ENCODE measurements around the gene SYDE1.

The SYDE1 gene

DNA sequence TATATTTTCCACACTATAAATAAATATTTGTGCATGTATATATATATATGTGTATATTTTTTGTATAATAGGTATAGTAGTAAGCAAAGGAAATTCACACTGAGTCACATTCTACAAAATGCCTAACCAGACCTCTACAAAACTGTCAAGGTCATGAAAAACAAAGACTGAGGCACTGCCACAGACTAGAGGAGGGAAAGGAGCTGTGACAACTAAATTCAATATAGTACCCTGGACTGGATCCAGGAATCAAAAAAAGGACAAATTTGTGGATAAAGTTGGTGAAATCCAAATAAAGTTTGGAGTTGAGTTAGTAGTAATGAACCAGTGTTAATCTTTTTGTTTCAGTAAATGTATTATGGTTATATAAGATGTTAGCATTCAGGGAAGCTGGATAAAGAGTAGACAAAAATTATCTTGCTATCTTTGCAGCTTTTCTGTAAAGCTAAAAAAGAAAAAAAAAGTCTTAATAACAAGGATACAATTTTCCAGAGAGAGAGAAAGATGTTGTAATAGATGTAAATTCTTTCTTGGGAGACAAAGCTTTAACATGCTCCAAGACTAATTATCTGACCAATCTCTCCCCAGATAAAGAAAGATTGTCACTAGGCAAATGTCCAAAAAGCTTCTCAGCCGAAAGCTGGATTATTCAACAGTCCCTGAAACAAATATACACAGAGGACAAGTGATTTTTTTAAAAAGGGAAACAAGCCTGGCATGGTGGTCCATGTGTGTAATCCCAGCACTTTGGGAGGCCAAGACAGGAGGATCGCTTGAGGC, 19.1 kb downstream of the SYDE1 start:
- Mint-ChIP-seq H3K4me1 (peaks cover 18% of the 10 kb centered on the region), H3K9me3 (no peaks in the 10 kb centered on the region), H3K27ac (peak overlapping the region; percentile 89 to 97 (median 94)), H3K4me3 (peak overlapping the region in 1 of 3 experiments; percentile 44), H3K36me3 (ENCODE audit: low read depth) (peaks cover 11% of the 10 kb centered on the region), H3K27me3 (ENCODE audit: low read depth) (no peaks in the 10 kb centered on the region)
- TF ChIP-seq, protein P1, sequence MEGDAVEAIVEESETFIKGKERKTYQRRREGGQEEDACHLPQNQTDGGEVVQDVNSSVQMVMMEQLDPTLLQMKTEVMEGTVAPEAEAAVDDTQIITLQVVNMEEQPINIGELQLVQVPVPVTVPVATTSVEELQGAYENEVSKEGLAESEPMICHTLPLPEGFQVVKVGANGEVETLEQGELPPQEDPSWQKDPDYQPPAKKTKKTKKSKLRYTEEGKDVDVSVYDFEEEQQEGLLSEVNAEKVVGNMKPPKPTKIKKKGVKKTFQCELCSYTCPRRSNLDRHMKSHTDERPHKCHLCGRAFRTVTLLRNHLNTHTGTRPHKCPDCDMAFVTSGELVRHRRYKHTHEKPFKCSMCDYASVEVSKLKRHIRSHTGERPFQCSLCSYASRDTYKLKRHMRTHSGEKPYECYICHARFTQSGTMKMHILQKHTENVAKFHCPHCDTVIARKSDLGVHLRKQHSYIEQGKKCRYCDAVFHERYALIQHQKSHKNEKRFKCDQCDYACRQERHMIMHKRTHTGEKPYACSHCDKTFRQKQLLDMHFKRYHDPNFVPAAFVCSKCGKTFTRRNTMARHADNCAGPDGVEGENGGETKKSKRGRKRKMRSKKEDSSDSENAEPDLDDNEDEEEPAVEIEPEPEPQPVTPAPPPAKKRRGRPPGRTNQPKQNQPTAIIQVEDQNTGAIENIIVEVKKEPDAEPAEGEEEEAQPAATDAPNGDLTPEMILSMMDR (IDR thresholded peaks at IDR 0.05; ENCODE audit: unreplicated experiment in 3 of 3): no peak

DNA sequence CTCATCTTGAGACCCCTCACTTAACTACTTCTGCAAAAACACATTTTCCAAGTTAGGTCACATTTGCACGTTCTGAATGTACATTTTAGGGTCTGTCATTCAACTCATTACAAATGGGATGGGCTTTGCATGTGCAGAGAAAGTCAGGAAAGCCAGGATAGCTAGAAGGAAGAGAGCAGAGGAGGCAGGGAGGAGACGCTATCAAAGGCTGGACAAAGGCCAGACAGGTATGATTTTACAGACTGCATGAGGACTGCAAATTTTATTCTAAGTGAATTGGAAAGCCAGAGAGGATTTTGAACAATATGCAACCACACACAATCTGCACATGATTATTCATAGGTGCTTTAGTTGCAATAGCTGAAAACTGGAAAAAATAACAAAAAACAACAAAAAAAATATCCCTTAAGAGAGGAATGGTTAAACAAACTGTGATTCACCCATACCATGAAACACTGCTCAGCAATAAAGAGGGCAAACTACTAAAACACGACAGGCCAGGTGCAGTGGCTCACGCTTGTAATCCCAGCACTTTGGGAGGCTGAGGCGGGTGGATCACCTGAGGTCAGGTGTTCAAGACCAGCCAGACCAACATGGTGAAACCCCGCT, 21.1 kb downstream of the SYDE1 start:
- peaks cover 18% of the 10 kb centered on the region for H3K4me1 Mint-ChIP-seq
- H3K27me3 Mint-ChIP-seq (ENCODE audit: low read depth): no peaks in the 10 kb centered on the region
- no peak overlapping the region for H3K4me3 Mint-ChIP-seq
- peak overlapping the region in 1 of 3 experiments; percentile 14 for H3K27ac Mint-ChIP-seq
- TF ChIP-seq, protein P1 (IDR thresholded peaks at IDR 0.05; ENCODE audit: unreplicated experiment in 3 of 3): no peak
- peaks cover under 1% of the 10 kb centered on the region for H3K36me3 Mint-ChIP-seq (ENCODE audit: low read depth)
- no peaks in the 10 kb centered on the region for H3K9me3 Mint-ChIP-seq

DNA sequence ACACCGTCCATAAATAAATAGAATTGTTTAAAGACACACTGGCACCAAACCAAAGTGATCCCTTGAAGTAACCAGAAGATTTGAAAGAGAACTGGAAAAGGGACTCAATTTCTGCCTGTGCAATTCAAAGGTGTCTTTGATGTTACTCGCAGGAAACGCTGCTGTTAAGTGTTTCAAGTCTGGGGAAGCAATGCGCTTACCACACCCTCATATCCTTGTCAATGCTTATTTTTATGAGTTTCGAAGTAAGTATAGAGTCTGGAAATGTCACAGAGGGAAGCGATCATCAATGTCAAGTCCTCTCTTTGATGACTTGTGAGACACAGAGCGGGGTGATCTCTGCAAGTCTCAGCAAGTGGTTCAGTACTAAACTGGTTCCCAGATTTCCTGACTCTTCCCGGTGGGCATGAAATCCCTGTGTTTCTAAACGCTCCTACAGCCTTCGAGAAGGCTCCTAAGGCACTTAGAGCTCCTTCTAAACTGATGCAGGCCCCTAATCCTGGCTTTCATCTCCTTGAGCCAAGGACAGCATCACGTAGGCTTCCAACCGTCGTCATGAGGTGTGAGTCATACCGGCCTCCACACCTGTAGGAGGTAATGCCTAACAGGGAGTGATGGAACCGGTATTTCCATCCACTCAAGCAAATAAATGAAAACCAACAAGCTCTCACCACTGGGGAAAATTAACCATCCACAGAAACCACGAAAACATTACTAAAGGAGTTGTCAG, 22.8 kb downstream of the SYDE1 start:
- Mint-ChIP-seq H3K9me3 (no peaks in the 10 kb centered on the region), H3K4me1 (peaks cover 9% of the 10 kb centered on the region), H3K4me3 (no peak overlapping the region), H3K27ac (peak overlapping the region in 1 of 3 experiments; percentile 32), H3K27me3 (ENCODE audit: low read depth) (peaks cover 4% of the 10 kb centered on the region), H3K36me3 (ENCODE audit: low read depth) (no peaks in the 10 kb centered on the region)
- TF ChIP-seq, protein P1 (IDR thresholded peaks at IDR 0.05; ENCODE audit: unreplicated experiment in 3 of 3): no peak

DNA sequence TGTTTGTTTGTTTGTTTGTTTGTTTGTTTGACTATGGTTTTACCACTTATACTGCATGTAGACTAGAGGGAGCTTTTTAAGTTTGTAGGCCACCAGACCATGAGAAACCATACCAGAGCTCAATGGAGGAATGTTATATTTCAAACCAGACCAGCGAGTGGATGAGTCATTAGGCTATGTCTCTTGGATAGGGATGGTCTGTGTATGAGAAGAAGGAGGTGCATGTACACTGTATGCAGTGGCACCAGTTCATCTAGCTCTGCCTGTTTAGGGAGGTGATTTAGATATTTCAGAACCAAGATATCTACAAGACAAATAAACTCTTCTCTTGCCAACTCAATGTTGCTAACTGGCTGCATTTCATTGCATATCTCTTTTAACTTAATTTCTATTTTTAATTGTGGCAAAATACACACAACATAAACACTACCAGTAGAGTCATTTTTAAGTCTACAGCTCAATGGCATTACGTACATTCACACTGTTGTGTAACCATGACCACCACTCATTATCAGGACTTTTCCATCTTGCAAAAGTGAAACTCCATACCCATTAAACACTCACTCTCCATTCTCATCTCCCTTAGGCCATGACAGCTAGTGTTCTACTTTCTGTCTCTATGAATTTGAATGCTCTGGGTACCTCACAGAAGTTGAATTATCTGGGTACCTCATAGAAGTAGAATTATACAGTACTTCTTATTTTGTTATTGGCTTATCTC, 29.2 kb downstream of the SYDE1 start:
- H3K27ac Mint-ChIP-seq: no peak overlapping the region
- no peak overlapping the region for H3K4me3 Mint-ChIP-seq
- H3K9me3 Mint-ChIP-seq: peaks cover 20% of the 10 kb centered on the region
- H3K36me3 Mint-ChIP-seq (ENCODE audit: low read depth): no peaks in the 10 kb centered on the region
- H3K4me1 Mint-ChIP-seq: no peaks in the 10 kb centered on the region
- peaks cover 7% of the 10 kb centered on the region for H3K27me3 Mint-ChIP-seq (ENCODE audit: low read depth)
- TF ChIP-seq, protein P1 (IDR thresholded peaks at IDR 0.05; ENCODE audit: unreplicated experiment in 3 of 3): no peak

DNA sequence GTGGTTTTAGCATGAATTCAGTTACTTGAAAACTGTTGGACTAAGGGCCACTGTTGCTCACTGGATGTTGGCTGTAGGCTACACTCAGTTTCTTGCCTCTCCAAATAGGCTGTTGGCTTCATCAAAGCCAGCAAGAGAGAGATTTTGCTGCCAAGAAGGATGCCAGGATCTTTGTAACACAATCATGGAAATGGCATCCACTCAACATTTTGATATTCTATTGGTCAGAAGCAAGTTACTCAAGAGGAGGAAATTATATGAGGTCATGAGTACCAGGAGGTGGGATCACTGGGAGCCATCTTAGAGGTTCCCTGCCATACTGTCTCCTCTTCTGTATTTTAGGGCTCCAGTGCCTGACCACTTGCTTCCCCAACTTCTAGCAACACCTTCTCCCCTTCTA, 30.6 kb downstream of the SYDE1 start:
- H3K9me3 Mint-ChIP-seq: peaks cover 20% of the 10 kb centered on the region
- peaks cover 11% of the 10 kb centered on the region for H3K27me3 Mint-ChIP-seq (ENCODE audit: low read depth)

More for the DNA sequence above, 30.6 kb downstream of the SYDE1 start:
- no peaks in the 10 kb centered on the region for H3K36me3 Mint-ChIP-seq (ENCODE audit: low read depth)
- H3K4me3 Mint-ChIP-seq: no peak overlapping the region
- TF ChIP-seq, protein P1 (IDR thresholded peaks at IDR 0.05; ENCODE audit: unreplicated experiment in 3 of 3): no peak
- no peak overlapping the region for H3K27ac Mint-ChIP-seq
- H3K4me1 Mint-ChIP-seq: no peaks in the 10 kb centered on the region
